Measurements from ENCODE around the gene SIVA1.
"Not testable (repeated sequence)": the region's sequence is repeated elsewhere in the genome, so short reads cannot be mapped to it uniquely, and the experiment has no call there.

Gene SIVA1

DNA sequence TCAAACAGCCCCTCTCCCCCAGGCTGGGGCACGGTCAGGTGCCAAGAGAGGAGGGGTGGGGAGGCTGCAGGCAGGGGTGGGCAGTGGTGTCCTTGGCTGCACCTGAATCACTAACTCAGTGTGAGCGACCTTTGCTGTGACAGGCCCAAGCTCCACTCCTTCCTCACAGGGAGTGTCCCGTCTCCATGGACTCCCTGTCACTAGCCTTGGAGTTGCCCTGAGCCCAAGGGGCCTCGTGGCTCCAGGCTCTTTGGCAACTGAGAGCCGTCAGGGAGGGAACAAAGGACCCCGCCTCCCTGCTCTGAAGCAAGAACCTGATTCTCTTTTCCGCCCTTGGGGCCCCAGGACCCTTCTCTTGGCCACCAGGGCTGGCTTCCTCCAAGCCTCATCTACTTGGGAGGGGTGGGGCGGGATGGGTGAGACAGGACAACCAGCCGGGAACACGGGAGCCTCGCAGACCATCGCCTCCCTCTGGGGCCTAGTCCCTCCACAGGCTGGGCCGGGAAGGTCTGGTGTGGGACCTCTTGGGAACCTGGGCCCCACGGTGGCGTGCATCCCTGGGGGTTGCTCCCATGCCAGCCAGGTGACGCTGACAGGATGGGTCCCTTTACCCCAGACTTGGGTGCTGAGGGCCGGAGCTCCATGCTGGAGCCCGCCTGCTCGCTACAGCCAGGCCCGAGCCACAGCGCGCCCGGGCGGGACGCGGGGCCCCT lies 29.9 kb upstream of the SIVA1 start:
- H3K27me3 ChIP-seq (ENCODE audit: control insufficient read depth, insufficient read depth, low read length): no peaks in the 10 kb centered on the region
- no peaks in the 10 kb centered on the region for H3K9me3 ChIP-seq (ENCODE audit: control insufficient read depth, low read length)
- H3K36me3 ChIP-seq (ENCODE audit: control insufficient read depth, insufficient read depth, low read length): no peaks in the 10 kb centered on the region
- peak overlapping the region; percentile 19 for H3K4me3 ChIP-seq (ENCODE audit: low read length)
- peaks cover 31% of the 10 kb centered on the region for H3K4me1 ChIP-seq (ENCODE audit: control insufficient read depth, insufficient read depth, low read length)
- H3K9ac ChIP-seq (ENCODE audit: low read length): no peak overlapping the region

DNA sequence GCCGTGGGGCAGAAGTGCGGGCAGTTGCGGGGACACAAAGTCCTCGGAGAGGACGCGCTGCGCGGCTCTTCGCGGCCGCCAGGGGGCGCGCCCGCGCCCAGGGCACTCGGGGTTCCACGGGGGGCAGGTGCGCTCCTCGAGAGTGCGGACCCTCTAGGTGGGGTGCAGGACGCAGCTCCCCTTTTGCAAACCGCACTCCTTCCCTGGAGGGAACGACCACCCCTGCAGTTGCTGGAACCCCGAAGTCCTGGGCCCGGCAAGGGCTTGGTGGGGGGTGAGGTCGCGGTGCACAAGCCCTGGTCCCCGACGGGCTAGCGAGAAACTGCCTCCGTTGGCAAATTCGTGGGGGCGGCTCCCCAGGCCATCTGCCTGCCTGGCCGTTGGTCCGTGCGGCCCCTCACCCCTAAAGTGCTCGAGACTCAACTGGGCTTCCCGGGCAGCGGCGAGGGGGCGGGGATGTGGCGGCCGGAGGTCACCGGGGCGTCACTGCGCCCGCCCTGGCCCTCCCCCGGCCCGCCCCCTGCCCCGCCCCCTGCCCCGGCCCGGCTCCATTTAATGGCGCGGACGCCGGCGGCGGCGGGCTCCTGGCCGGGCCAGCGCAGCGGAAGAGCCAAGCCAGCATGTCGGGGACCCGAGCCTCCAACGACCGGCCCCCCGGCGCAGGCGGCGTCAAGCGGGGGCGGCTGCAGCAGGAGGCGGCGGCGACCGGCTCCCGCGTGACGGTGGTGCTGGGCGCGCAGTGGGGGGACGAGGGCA lies 29.1 kb upstream of the SIVA1 start, which contains the start of gene ADSS1:
TSS of gene ADSS1 (plus strand) at position 579 of the 756 bp plus-strand sequence. CDS start at position 621, 42 bp downstream.
- H3K27me3 ChIP-seq (ENCODE audit: control insufficient read depth, insufficient read depth, low read length): no peaks in the 10 kb centered on the region
- H3K4me3 ChIP-seq (ENCODE audit: low read length): peak within 1 kb of the TSS; percentile 41
- peaks cover 31% of the 10 kb centered on the region for H3K4me1 ChIP-seq (ENCODE audit: control insufficient read depth, insufficient read depth, low read length)
- no peaks in the 10 kb centered on the region for H3K36me3 ChIP-seq (ENCODE audit: control insufficient read depth, insufficient read depth, low read length)
- peak within 1 kb of the TSS; percentile 58 for H3K9ac ChIP-seq (ENCODE audit: low read length)
- no peaks in the 10 kb centered on the region for H3K9me3 ChIP-seq (ENCODE audit: control insufficient read depth, low read length)

GRCh38 chr14:104724407-104724980 lies 28.5 kb upstream of the SIVA1 start:
- Histone ChIP-seq H3K9me3 (ENCODE audit: control insufficient read depth, low read length) (no peaks in the 10 kb centered on the region), H3K27me3 (ENCODE audit: control insufficient read depth, insufficient read depth, low read length) (no peaks in the 10 kb centered on the region), H3K9ac (ENCODE audit: low read length) (peak overlapping the region; percentile 58), H3K36me3 (ENCODE audit: control insufficient read depth, insufficient read depth, low read length) (no peaks in the 10 kb centered on the region), H3K4me3 (ENCODE audit: low read length) (peak overlapping the region; percentile 41), H3K4me1 (ENCODE audit: control insufficient read depth, insufficient read depth, low read length) (peaks cover 31% of the 10 kb centered on the region)

DNA sequence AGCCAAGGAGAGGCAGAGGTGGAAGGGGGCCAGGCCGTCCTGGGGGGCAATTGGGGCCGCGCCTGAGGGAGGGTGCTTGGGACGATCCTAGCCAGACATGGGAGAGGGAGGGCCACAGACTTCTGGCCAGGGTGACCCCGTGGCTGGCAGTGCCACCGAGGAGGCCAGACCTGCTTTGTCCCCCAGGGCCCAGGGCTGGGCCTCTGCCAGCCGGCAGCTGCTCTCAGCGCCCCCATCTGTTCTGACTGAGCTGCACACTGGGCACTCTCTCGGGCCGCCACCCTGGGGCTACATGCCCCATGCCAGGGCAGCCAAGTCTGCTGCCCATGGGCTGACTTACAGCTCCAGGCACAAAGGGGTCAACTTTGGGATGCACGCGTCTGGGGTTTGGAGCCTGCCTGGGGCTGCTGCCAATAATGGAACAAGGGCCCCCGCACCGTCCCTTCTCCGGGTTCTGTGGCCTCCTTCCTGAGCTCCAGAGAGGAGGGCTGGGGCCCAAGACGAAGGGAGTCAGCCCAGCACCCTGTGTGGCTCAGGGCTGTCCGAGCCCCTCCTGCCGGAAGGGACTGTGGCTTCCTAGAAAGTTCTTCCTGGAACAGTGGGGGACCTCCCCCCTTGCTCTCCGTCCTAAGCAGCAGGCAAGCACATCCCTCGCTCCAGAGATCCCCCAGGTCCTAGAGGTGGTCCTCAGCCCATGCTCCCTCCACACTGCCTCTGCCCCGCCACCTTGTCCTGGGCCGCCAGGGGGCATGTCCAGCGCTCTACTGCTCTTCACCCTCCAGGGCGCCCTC lies 27.8 kb upstream of the SIVA1 start:
- Histone ChIP-seq H3K4me1 (ENCODE audit: control insufficient read depth, insufficient read depth, low read length) (peaks cover 31% of the 10 kb centered on the region), H3K36me3 (ENCODE audit: control insufficient read depth, insufficient read depth, low read length) (no peaks in the 10 kb centered on the region), H3K9me3 (ENCODE audit: control insufficient read depth, low read length) (no peaks in the 10 kb centered on the region), H3K4me3 (ENCODE audit: low read length) (peak overlapping the region; percentile 41), H3K27me3 (ENCODE audit: control insufficient read depth, insufficient read depth, low read length) (no peaks in the 10 kb centered on the region), H3K9ac (ENCODE audit: low read length) (peak overlapping the region; percentile 58)

DNA sequence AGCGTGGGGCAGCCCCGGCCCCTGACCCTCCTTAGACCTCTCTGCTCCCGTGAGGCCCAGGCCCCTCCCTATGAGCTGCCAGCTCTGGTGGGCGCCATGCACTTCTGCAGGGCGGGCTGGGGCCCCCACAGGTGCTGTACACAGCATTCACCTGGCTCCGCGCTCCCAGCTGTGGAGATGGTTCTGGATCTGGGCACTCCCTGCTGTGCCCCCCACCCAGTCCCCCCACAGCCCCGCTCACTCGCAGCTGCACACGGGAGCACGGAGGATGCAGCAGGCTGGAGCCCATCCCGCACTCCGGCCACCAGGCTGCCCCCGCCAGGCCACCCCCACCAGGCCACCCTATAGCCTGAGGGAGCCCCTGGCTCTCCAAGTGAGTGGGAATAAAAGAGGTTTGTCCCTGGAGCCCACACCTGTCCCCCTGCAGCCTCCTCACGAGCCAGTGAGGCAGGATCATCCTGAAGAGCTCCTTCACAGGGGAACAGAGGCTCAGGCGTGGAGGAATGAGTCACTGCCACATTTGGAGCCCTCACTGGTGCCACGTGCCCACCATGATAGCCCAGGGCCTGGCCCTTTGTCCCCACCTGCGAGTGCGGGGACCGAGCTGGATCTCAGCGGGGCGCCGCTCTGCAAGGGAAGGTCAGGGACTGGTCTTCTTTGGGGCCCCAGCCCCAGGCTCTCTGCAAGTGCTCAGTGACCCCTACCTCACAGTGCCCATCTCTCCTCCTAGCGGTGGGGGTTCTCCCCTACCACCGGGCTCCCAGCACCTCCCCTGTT lies 27.0 kb upstream of the SIVA1 start:
- H3K9ac ChIP-seq (ENCODE audit: low read length): no peak overlapping the region
- H3K27me3 ChIP-seq (ENCODE audit: control insufficient read depth, insufficient read depth, low read length): no peaks in the 10 kb centered on the region
- H3K4me1 ChIP-seq (ENCODE audit: control insufficient read depth, insufficient read depth, low read length): peaks cover 31% of the 10 kb centered on the region
- H3K9me3 ChIP-seq (ENCODE audit: control insufficient read depth, low read length): no peaks in the 10 kb centered on the region
- no peaks in the 10 kb centered on the region for H3K36me3 ChIP-seq (ENCODE audit: control insufficient read depth, insufficient read depth, low read length)
- no peak overlapping the region for H3K4me3 ChIP-seq (ENCODE audit: low read length)

DNA sequence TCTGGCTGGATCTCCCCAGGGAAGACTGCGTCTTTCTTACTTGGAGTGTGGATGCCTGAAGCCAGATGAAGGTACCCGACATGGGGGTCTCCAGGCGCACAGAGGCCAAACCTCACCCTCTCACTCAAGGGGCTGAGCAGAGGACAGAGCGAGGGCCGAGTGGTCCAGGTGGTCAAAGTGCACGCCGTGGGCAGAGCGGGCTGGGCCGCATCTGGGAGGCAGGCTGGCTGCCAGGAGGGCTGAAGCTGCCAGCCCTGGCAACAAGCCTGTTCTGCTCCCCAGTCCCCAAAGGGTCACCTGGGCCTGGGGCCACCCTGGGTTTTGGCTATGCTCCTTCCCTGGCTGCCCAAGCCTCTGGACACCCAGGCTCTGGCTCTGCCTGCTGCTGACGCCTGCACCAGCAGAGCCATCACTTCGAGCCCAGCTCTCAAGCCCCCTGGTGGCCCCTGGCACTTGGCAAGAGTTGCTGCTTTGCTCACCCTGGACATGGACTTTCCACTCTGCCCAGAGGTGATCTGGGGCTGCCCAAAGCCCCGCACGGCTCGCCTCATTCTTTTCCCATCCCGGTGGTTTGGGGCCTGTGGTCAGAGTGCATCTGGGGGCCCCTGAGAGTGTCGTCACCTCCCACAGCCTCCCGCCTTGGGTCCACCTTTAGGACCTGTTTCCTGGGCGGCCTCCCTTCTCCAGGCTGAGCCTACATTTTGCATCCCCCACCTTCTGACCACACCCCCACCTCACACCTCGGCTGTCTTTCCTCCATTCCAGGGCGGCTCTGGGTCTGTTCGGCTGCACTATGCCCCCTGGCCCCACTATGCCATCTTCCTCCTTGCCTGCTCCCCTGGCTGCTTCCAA lies 26.1 kb upstream of the SIVA1 start:
- H3K36me3 ChIP-seq (ENCODE audit: control insufficient read depth, insufficient read depth, low read length): no peaks in the 10 kb centered on the region
- H3K4me1 ChIP-seq (ENCODE audit: control insufficient read depth, insufficient read depth, low read length): peaks cover 35% of the 10 kb centered on the region
- no peaks in the 10 kb centered on the region for H3K27me3 ChIP-seq (ENCODE audit: control insufficient read depth, insufficient read depth, low read length)
- H3K4me3 ChIP-seq (ENCODE audit: low read length): no peak overlapping the region
- no peaks in the 10 kb centered on the region for H3K9me3 ChIP-seq (ENCODE audit: control insufficient read depth, low read length)
- no peak overlapping the region for H3K9ac ChIP-seq (ENCODE audit: low read length)

GRCh38 chr14:104728631-104729030 lies 24.3 kb upstream of the SIVA1 start:
- Histone ChIP-seq H3K4me3 (ENCODE audit: low read length) (no peak overlapping the region), H3K27me3 (ENCODE audit: control insufficient read depth, insufficient read depth, low read length) (no peaks in the 10 kb centered on the region), H3K9me3 (ENCODE audit: control insufficient read depth, low read length) (no peaks in the 10 kb centered on the region), H3K9ac (ENCODE audit: low read length) (no peak overlapping the region), H3K36me3 (ENCODE audit: control insufficient read depth, insufficient read depth, low read length) (no peaks in the 10 kb centered on the region), H3K4me1 (ENCODE audit: control insufficient read depth, insufficient read depth, low read length) (peaks cover 36% of the 10 kb centered on the region)

- H3K27me3 ChIP-seq (ENCODE audit: control insufficient read depth, insufficient read depth, low read length); H3K4me3 ChIP-seq (ENCODE audit: low read length); H3K36me3 ChIP-seq (ENCODE audit: control insufficient read depth, insufficient read depth, low read length); H3K9me3 ChIP-seq (ENCODE audit: control insufficient read depth, low read length); H3K9ac ChIP-seq (ENCODE audit: low read length): not testable (repeated sequence)
- H3K4me1 ChIP-seq (ENCODE audit: control insufficient read depth, insufficient read depth, low read length): peaks cover 41% of the 10 kb centered on the region
These were observed 23.6 kb upstream of the SIVA1 start for GRCh38 chr14:104729176-104729834.

DNA sequence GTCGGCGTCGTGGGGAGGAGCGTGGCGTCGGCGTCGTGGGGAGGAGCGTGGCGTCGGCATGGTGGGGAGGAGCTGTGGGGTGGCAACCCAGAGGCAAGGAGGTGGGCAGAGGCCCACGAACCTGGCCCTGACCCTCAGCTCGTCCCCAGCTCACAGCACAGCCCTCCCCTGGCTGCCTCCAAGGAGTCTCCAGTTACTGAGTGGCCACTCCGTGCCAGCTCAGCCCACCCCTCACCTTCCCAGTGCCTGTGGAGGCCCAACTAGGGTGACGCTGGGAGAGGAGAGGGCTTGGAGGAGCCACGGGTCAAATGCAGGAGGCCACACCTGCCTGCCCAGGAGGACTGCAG lies 23.1 kb upstream of the SIVA1 start:
- H3K9me3 ChIP-seq (ENCODE audit: control insufficient read depth, low read length): no peaks in the 10 kb centered on the region
- no peaks in the 10 kb centered on the region for H3K36me3 ChIP-seq (ENCODE audit: control insufficient read depth, insufficient read depth, low read length)
- H3K4me1 ChIP-seq (ENCODE audit: control insufficient read depth, insufficient read depth, low read length): peaks cover 41% of the 10 kb centered on the region
- H3K9ac ChIP-seq (ENCODE audit: low read length): no peak overlapping the region
- H3K27me3 ChIP-seq (ENCODE audit: control insufficient read depth, insufficient read depth, low read length): no peaks in the 10 kb centered on the region
- no peak overlapping the region for H3K4me3 ChIP-seq (ENCODE audit: low read length)

DNA sequence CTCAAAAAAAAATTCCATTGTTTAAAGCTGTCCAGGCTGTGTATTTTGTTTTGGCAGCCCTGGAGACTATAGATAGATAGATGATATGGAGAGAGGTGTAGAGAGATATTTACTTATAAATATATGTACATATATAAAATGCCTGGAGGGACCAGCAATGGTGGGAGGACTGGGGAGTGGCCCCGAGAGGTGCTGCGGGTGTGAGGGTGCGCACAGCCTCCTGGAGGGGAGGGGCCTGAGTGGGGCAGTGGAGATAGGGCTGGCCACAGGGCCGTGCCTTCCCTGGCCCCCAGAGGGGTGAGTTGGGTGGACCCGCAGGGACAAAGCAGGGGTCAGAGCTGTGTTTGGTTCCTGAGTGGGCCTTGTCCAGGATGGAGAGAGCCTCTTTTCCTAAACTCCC lies 22.5 kb upstream of the SIVA1 start:
- H3K4me1 ChIP-seq (ENCODE audit: control insufficient read depth, insufficient read depth, low read length): peaks cover 38% of the 10 kb centered on the region

More for the DNA sequence above, 22.5 kb upstream of the SIVA1 start:
- H3K4me3 ChIP-seq (ENCODE audit: low read length): no peak overlapping the region
- no peaks in the 10 kb centered on the region for H3K36me3 ChIP-seq (ENCODE audit: control insufficient read depth, insufficient read depth, low read length)
- no peak overlapping the region for H3K9ac ChIP-seq (ENCODE audit: low read length)
- no peaks in the 10 kb centered on the region for H3K27me3 ChIP-seq (ENCODE audit: control insufficient read depth, insufficient read depth, low read length)
- H3K9me3 ChIP-seq (ENCODE audit: control insufficient read depth, low read length): no peaks in the 10 kb centered on the region
